Measurements from ENCODE around the gene PATL1. TPM values are rescaled to one million over a fixed set of nuclear protein-coding genes. Genes with fewer than 3 reads are reported as not detected.

The PATL1 gene
- total and polyA plus RNA-seq, 2 of the 8 experiments (the other 6 are each of a cell fraction or from before 2014, with no cell fraction given) = 30.4 to 33.4 TPM

DNA sequence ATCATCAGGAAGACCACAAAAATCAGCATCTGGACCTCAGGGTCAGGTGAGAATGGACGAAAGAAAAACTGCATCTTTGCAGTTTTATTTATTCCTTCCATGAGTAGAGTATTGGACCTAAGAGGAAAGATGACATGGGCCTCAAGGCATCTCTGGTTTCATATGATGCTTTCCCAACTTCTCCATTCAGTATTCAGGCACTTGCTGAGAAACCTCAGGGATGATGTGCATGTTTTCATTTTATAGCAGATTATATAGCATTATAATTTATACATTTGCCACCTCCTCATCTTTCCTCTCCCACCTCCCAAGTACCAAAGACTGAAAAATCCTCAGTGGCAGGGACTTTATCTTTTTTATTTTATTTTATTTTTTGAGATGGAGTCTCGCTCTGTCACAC lies 44.9 kb upstream of the PATL1 start, which contains the start of gene OR10V1 (continued):
- TF ChIP-seq, protein P1, sequence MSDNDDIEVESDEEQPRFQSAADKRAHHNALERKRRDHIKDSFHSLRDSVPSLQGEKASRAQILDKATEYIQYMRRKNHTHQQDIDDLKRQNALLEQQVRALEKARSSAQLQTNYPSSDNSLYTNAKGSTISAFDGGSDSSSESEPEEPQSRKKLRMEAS (IDR thresholded peaks at IDR 0.05) = no peak
- no peak for TF ChIP-seq RBBP5 (IDR thresholded peaks at IDR 0.05; ENCODE audit: borderline replicate concordance, low read depth, low read length)
- TF ChIP-seq, protein P2, sequence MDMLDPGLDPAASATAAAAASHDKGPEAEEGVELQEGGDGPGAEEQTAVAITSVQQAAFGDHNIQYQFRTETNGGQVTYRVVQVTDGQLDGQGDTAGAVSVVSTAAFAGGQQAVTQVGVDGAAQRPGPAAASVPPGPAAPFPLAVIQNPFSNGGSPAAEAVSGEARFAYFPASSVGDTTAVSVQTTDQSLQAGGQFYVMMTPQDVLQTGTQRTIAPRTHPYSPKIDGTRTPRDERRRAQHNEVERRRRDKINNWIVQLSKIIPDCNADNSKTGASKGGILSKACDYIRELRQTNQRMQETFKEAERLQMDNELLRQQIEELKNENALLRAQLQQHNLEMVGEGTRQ (IDR thresholded peaks at IDR 0.05; ENCODE audit: low read length) = no peak
- TF ChIP-seq TAF1 (IDR thresholded peaks at IDR 0.05; ENCODE audit: low read depth, low read length) = no peak
- TF ChIP-seq SP2 (IDR thresholded peaks at IDR 0.05; ENCODE audit: low read length) = no peak
- TF ChIP-seq RFX5 (IDR thresholded peaks at IDR 0.05; ENCODE audit: borderline replicate concordance, low read depth, low read length) = no peak
- no peak for TF ChIP-seq CEBPB (IDR thresholded peaks at IDR 0.05; ENCODE audit: low read depth, low read length)
- TF ChIP-seq NRF1 (IDR thresholded peaks at IDR 0.05; ENCODE audit: low read depth, low read length) = no peak
- TF ChIP-seq TEAD4 (IDR thresholded peaks at IDR 0.05; ENCODE audit: low read depth, low read length) = no peak

All from H1 (cell line).